Brain pericyte (primary cell): ENCODE data around the gene TAT.

Experiments
- DNase-seq: peaks from one replicate; pipeline ENCODE4 v3.0.0-alpha.2; 2012; ENCODE audit warnings: low read depth, low spot score

The TAT gene

GRCh38 chr16:71537643-71538042 lies 39.2 kb downstream of the TAT start:
- DNase-seq, result no peak

- DNase-seq, result no peak
These were observed 40.0 kb downstream of the TAT start for GRCh38 chr16:71536752-71537499.

GRCh38 chr16:71532366-71532765 lies 44.5 kb downstream of the TAT start:
- no peak for DNase-seq

- DNase-seq, result no peak
These were observed 48.0 kb downstream of the TAT start for GRCh38 chr16:71528863-71529262.

GRCh38 chr16:71528257-71528656 lies 48.6 kb downstream of the TAT start:
- no peak for DNase-seq

GRCh38 chr16:71526111-71526631 lies 50.7 kb downstream of the TAT start, which contains the start of gene CHST4:
Gene CHST4 (plus strand): TSS chr16:71526426. CDS start chr16:71536678, 10,252 bp downstream.
- no peak for DNase-seq

- DNase-seq, result no peak
These were observed 52.0 kb downstream of the TAT start for GRCh38 chr16:71524566-71525553.

GRCh38 chr16:71520550-71520949 lies 56.3 kb downstream of the TAT start:
- DNase-seq, result no peak
